ENCODE data around the gene CCER1. TPM values are rescaled to one million over a fixed set of nuclear protein-coding genes. Genes with fewer than 3 reads are reported as not detected.

CCER1 gene
- total and polyA plus RNA-seq, 9 of the 15 experiments (the other 6 are each of a cell fraction or from before 2014, with no cell fraction given): not detected

GRCh38 chr12:90925562-90925961 is 29.4 kb downstream of the CCER1 start:
- ATAC-seq (no peak), FAIRE-seq (no peak), DNase-seq (ENCODE audit: extremely low read depth in 1 of 4, low spot score in 3 of 4) (no peak)
- no peak overlapping the region for H2AFZ ChIP-seq (ENCODE audit: low read depth, low read length)
- no peak overlapping the region for H3K4me3 ChIP-seq
- no peaks in the 10 kb centered on the region for H3K9me3 ChIP-seq (replicated peaks; ENCODE audit: control insufficient read depth, insufficient read depth, low read depth, low read length)
- BruUV-seq (replicated peaks): no TSS peak
- in situ Hi-C loops (cut with MboI) (loop anchor here (25.0 kb wide), 1 partner anchor 1463 kb away; no protein-coding TSS in a partner anchor), intact Hi-C loops (cut with micrococcal nuclease) (no loop called here)
- no peaks in the 10 kb centered on the region for H3K27me3 ChIP-seq (ENCODE audit: control insufficient read depth in 2 of 2, insufficient read depth in 2 of 2, low read length in 2 of 2)
- H3K4me2 ChIP-seq (ENCODE audit: insufficient read depth, low read length): no peak overlapping the region
- CTCF ChIA-PET (ENCODE audit: low intra/inter-chr PET ratio): no interaction called here
- no peak for TF ChIP-seq STAT6 (CRISPR knock-in tag; IDR thresholded peaks at IDR 0.05)
- TF ChIP-seq ZNF707 (CRISPR knock-in tag; conservative IDR thresholded peaks at IDR 0.05): no peak
- no peak for TF ChIP-seq CBX5 (IDR thresholded peaks at IDR 0.05; ENCODE audit: borderline replicate concordance, low read depth)
- no peak for TF ChIP-seq ZNF395 (CRISPR knock-in tag; IDR thresholded peaks at IDR 0.05)
- TF ChIP-seq FOXK1 (CRISPR knock-in tag; IDR thresholded peaks at IDR 0.05; ENCODE audit: borderline replicate concordance): no peak
- TF ChIP-seq ZBTB9 (CRISPR knock-in tag; IDR thresholded peaks at IDR 0.05): no peak
- TF ChIP-seq SP1 (CRISPR knock-in tag; IDR thresholded peaks at IDR 0.05): no peak
- no peak for TF ChIP-seq DEAF1 (CRISPR knock-in tag; IDR thresholded peaks at IDR 0.05)
- no peak for TF ChIP-seq CHCHD3 (CRISPR knock-in tag; IDR thresholded peaks at IDR 0.05)
- no peaks in the 10 kb centered on the region for H3K36me3 ChIP-seq (ENCODE audit: control insufficient read depth, insufficient read depth, low read length)
- H4K20me1 ChIP-seq (replicated peaks; ENCODE audit: control insufficient read depth, insufficient read depth, low read length): no peaks in the 10 kb centered on the region
- no peak overlapping the region for H3K9ac ChIP-seq (ENCODE audit: insufficient read depth in 1 of 2, low read depth in 2 of 2, low read length in 2 of 2)
- POLR2A ChIA-PET: no interaction called here
- H3K9me1 ChIP-seq (ENCODE audit: control insufficient read depth, insufficient read depth, low read length): no peaks in the 10 kb centered on the region
- no peak overlapping the region for H3K27ac ChIP-seq (ENCODE audit: extremely low read depth, low read depth, low read length)
- 0% methylated on average over 5 of the region's 5 CpGs for WGBS (ENCODE audit: insufficient coverage, low coverage, missing lambda C conversion rate)
- no peaks in the 10 kb centered on the region for H3K79me2 ChIP-seq (ENCODE audit: control insufficient read depth, insufficient read depth, low read length)
- no peaks in the 10 kb centered on the region for H3K4me1 ChIP-seq (replicated peaks in 1 of 2; ENCODE audit: control insufficient read depth in 2 of 2, insufficient read depth in 2 of 2, low read length in 2 of 2)

Measured in K562 (cell line).